Measurements from ENCODE around the gene ANKHD1.
"Not testable (repeated sequence)": the region's sequence is repeated elsewhere in the genome, so short reads cannot be mapped to it uniquely, and the experiment has no call there.

Gene ANKHD1

DNA sequence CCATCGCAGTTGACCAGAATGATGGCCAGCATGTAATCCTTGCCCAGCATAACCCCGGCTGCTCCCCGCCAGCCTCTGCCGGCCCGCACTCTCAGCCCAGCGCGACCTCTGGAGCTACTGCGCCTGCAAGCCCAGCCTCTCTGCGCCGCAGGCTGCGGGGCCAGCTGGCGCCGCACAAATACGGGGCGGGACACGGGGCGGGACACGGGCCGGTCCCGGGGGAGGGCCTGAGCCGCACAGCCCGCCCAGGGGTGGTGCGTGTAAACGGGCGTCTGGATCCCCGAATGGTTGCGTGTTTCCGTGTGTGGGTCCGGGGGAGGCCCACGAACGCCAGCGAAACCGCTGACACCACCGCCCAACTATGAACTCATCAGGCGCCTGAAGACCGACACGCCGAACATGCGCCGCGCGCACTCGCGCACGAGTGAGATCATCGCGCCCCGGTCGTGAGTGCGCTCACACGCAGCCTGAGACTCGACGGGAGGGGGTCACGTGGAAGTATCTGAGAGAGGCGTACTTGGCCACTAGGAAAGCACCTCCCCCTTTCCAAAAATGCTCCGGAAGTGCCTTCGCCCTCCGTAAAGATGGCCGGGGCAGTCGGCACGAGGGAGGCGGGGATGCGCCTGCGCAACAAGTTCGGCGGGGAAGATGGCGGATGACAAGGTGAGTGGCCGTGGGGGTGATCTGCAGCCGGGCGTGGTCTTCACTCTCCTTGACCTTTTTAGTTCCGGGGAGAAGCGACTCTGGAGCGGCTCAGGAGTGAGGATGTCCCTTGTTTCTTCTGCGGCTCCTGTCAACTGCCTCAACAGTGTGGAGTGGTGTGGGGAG is 162.8 kb downstream of the ANKHD1 start, which contains the start of the genes APBB3 and SLC35A4:
Gene APBB3, minus strand, starts transcription at position 403 of the 828 bp plus-strand sequence. Its CDS starts 353 bp downstream, at position 50.
Gene SLC35A4, plus strand, starts transcription at position 633 of the 828 bp plus-strand sequence. CDS start 2,342 bp downstream, outside the sequence.
- peak; percentile 96 for DNase-seq (ENCODE audit: low read depth in 2 of 2)

DNA sequence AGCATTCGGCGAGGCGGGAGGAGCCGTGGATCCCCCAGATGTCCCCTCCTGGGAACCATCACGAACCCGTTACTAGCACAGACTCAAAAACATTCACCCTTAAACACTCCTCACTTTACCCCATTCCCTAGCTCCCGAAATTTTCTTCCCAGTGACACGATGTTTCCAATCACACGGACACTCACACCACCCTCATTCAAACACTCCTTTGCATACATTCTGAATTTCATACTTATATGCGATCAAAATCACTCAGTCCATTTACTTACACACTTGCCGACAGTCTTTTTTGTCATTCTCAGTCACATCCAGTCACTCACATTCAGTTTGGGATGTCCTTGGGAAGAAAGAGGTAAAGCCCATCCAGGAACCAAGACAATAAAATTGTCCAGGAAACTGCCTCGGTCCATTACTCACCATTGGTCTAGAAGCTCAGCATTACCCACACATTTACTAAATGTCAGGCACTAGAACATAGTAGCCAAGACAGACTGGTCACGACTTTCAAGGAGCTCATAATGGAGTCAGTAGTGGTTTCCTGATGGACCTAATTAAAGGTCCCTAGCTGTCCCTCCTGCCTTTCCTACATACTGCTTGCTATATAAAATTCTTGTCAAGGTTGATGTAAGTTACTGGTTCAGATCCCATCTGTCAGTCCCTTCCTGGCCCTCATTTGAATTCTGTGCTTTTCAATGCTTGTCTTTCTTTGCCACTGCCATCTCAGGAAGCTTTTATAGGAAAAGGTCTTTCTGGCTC is 163.6 kb downstream of the ANKHD1 start:
- no peak for DNase-seq (ENCODE audit: low read depth in 2 of 2)

DNA sequence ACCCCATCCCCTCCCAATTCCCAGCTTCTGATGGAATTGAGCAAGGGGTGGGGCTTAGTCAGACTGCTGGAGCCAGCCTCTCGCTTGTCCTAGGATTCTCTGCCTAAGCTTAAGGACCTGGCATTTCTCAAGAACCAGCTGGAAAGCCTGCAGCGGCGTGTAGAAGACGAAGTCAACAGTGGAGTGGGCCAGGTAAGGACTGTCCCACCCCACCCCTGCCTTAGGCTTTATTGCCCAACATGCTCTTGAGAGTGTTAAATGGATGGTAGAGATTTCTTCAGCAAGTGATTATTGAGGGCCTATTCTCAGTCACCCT is 164.1 kb downstream of the ANKHD1 start:
- DNase-seq (ENCODE audit: low read depth in 2 of 2) = no peak

DNA sequence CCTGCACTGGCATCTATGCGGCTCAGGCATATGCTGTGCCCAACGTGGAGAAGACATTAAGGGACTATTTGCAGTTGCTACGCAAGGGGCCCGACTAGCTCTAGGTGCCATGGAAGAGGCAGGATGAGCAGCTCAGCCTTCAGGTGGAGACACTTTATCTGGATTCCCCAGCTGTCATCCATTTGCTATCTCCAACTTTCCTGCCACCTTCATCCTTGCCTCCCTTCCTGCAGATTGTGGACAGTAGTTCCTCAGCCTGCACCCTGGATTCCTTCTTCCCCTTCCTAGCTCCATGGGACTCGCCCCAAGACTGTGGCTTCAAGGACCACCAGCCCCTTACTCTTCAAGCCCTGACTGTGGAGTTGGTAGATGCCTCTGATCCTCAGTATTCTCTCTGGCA is 165.0 kb downstream of the ANKHD1 start:
- no peak for DNase-seq (ENCODE audit: low read depth in 2 of 2)

DNA sequence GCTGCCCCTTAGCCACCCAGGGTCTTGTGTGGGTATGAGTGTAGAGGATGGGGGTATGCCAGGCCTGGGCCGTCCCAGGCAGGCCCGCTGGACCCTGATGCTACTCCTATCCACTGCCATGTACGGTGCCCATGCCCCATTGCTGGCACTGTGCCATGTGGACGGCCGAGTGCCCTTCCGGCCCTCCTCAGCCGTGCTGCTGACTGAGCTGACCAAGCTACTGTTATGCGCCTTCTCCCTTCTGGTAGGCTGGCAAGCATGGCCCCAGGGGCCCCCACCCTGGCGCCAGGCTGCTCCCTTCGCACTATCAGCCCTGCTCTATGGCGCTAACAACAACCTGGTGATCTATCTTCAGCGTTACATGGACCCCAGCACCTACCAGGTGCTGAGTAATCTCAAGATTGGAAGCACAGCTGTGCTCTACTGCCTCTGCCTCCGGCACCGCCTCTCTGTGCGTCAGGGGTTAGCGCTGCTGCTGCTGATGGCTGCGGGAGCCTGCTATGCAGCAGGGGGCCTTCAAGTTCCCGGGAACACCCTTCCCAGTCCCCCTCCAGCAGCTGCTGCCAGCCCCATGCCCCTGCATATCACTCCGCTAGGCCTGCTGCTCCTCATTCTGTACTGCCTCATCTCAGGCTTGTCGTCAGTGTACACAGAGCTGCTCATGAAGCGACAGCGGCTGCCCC is 165.6 kb downstream of the ANKHD1 start:
- DNase-seq (ENCODE audit: low read depth in 2 of 2) = no peak

DNA sequence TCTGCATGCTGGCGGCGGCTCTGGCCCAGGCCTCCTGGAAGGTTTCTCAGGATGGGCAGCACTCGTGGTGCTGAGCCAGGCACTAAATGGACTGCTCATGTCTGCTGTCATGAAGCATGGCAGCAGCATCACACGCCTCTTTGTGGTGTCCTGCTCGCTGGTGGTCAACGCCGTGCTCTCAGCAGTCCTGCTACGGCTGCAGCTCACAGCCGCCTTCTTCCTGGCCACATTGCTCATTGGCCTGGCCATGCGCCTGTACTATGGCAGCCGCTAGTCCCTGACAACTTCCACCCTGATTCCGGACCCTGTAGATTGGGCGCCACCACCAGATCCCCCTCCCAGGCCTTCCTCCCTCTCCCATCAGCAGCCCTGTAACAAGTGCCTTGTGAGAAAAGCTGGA is 166.2 kb downstream of the ANKHD1 start:
- DNase-seq (ENCODE audit: low read depth in 2 of 2) = no peak

DNA sequence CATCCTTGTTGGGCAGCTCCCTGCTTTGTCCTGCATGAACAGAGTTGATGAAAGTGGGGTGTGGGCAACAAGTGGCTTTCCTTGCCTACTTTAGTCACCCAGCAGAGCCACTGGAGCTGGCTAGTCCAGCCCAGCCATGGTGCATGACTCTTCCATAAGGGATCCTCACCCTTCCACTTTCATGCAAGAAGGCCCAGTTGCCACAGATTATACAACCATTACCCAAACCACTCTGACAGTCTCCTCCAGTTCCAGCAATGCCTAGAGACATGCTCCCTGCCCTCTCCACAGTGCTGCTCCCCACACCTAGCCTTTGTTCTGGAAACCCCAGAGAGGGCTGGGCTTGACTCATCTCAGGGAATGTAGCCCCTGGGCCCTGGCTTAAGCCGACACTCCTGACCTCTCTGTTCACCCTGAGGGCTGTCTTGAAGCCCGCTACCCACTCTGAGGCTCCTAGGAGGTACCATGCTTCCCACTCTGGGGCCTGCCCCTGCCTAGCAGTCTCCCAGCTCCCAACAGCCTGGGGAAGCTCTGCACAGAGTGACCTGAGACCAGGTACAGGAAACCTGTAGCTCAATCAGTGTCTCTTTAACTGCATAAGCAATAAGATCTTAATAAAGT is 166.9 kb downstream of the ANKHD1 start:
- no peak for DNase-seq (ENCODE audit: low read depth in 2 of 2)

DNA sequence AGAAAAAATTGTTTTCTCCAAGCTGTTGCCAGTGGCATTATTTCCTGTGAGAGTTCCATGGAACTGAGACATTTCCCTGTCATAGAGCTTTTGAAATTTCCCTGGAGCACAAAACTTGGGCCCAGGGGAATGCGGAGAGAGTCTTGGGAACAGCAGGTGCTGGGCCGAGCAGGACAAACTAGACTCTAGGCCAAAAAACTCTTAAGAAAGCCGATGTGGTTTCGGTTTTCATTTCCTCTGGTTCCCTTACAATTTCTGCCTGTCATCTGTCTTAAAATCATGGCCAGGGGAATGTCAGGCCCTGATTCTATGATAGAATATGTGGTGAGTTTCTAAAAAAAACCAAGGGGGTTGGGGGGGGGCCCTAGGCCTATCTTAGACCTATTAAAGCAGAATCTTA is 167.6 kb downstream of the ANKHD1 start:
- no peak for DNase-seq (ENCODE audit: low read depth in 2 of 2)

DNA sequence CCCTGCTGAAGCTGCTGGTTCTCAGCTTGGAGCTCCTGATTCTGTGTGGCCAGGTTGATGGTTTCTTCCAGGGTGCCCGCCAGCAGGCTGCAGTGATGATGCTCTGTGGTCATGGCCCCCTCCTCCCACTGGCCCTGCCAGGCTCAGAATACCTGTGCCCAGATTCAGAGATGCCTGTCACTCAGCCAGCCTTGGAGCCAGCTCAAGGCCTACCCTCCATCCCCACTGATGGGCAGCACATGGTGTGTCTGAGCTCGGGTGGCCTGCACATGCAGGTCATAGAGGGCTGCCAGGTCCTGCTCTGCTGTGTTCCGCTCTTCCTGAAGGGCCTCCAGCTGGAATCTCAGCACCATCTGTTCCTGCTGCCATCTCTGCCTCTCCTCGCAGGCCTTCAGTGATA is 168.4 kb downstream of the ANKHD1 start:
- DNase-seq (ENCODE audit: low read depth in 2 of 2) = no peak

DNA sequence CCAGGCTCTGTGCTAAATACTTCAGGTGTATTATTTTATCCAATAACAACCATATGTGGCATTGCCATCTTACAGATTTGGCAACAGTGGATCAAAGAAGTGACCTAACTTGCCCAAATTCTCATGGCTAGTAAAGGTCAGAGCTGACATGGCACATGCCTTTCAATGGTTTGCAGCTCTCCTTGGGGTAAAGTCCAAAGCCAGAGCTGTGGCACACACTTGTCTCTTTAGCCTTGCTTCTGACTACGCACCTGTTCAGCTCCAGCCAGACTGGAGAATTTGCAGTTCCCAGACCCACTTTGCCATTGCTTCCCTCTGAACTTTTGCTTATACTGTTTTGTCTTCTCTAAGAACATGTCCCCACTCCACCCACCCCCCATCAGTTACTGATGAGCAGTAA is 168.9 kb downstream of the ANKHD1 start:
- DNase-seq (ENCODE audit: low read depth in 2 of 2) = no peak

DNA sequence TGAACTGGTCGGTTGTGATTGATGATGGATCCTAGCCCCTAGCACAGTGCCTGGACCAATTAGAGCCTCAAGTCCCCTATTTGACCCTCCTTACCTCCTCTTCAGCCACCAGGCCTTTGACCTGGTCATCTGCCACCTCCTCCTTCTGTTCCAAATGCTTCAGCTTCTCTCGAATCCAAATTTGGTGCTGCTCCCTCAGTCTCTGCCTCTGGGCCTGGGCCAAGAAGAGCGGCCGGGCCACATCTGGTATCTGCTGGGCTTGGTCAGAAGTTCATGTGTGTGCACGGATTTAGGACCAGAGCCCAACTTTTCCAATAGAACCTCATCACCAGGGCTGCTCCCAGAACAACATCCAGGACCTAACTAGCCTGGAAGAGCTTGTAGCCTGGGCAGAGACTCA is 169.5 kb downstream of the ANKHD1 start:
- DNase-seq (ENCODE audit: low read depth in 2 of 2) = no peak

DNA sequence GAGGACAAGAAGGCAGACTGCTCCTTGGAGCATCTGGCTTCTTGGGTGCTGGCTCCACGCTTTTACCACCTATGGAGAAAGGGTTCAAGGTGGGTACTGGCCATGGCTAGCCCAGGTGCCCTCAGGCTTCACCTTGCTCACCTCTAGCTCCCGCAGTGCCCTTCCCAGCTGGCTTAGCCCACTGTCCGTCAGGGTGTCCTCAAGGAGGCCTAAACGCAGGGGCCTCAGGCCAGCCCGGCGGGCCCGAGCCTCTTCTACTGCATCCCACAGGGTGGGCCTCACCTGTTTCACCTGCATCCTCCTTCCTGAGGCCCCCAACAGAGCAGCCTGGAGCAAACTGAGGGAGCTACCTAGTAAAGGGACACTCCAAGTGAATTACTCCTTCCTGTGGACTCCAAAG is 172.1 kb downstream of the ANKHD1 start:
- no peak for DNase-seq (ENCODE audit: low read depth in 2 of 2)

DNA sequence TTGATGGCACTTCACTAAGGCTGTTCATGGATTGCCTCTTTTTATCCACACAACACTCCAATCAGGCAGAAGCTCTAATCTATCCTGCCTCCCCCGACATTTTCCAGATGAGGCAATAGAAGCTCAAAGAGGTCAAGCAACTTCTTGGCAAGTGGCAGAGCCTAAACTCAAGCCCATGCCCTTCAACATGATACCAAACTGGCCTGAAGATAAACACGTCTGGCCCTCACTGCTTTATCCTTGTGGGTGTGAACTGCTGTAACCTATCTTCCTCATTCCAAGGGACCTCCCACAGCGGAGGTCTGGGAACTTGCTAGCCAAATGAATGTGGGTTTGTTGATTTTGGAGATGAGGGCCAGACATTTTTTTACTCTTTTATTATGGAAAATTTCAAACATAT is 172.5 kb downstream of the ANKHD1 start:
- DNase-seq (ENCODE audit: low read depth in 2 of 2) = no peak

DNA sequence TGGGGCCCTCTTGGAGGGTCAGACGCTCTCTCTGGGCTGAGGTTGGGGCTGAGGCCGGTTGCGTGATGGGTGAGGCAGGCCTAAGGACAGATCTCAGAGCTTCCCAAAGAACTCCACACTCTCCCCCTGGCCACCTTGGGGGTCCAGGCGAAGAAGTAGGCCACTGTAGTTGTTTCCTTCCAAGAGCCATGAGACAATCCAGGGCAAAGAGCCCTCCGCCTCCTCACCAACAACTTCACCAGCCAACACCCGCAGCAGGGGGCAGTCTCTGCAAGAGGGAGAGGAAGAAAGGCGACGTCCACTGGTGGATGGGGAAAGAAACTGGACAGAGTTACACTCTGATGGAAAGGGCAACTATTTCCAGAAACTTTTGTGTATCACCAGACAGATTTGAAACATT is 173.7 kb downstream of the ANKHD1 start:
- DNase-seq (ENCODE audit: low read depth in 2 of 2) = no peak

DNA sequence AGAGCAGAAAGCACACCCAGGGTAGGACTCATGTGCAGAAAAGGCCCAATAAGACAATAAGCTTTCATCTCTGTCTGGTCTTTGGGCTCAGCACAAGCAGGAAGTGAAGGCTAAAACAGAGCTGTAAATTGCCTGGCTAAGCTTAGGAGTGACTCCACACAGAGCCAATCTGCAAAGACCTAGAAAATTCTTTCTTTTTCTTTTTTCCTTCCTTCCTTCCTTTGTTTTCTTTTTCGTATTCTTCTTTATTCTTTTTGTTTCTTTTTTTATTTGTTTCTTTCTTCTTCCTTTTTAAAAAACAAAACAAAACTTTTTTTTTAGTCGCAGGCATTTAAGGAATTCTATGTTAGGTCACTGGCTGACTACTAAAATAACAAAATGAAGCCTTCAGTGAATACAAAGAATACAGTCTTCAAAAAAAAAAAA is 175.2 kb downstream of the ANKHD1 start:
- no peak for DNase-seq (ENCODE audit: low read depth in 2 of 2)

DNA sequence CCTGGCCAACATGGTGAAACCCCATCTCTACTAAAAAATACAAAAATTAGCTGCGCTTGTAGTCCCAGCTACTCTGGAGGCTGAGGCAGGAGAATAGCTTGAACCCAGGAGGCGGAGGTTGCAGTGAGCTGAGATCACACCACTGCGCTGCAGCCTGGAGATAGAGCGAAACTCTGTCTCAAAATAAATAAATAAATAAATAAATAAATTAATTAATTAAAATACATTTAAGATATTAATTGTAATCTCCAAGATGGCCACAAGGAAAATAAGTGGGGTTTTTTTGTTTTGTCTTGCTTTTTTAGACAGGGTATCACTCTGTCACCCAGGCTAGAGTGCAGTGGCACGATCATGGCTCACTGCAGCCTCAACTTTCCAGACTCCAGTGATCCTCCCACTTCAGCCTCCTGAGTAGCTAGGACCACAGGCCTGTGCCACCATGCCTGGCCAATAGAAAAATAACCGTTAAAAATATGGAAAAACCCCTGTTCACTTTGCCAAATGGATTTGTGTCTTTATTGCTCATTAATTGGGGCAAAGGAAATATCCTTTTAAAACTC is 177.6 kb downstream of the ANKHD1 start:
- not testable (repeated sequence) for DNase-seq (ENCODE audit: low read depth in 2 of 2)

DNA sequence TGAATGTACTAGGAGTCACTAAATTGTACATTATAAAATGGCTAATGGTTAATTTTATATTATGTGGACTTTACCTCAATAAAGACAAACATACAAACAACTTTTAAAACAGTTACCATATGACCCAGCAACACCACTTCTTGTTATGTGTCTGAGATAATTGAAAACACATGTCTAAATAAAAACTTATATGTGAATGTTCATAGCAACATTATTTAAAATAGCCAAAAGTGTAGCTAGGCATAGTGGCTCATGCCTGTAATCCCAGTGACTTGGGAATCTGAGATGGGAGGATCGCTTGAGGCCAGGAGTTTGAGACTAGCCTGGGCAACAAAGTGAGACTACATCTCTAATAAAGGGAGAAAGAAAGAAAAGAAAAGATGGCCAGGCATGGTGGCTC is 185.9 kb downstream of the ANKHD1 start:
- DNase-seq (ENCODE audit: low read depth in 2 of 2) = no peak

DNA sequence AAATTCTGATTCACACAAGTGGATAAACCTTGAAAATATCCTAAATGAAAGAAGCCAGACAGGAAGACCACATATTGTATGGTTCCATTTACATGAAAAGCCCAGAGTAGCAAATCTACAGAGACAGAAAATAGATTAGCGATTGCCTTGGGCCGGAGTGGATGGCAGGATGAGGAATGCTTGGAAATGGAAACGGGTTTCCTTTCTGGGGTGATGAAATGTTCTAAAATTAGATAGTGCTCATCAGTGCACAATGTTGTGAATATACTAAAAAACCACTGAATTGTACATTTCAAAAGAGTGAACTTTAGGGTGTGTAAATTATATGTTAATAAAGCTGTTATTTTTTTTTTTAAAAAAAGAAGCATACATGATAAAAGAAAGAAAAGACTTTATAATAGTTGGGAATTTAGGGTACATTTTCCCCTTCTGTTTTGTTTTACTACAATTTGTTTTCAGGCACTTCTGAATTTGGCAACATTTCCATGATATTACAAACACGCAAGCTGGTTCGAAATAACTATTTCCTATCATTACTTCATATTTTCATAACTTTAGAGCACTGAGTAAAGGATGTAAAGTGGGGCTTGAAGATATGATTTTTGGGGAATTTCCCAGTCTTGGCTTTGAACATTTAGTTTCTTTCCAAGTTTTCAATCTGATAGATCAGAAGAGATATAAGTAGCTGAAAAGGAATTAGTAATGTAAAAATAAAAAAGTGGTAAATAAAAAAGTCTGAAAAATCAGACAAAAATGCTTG is 186.9 kb downstream of the ANKHD1 start:
- DNase-seq (ENCODE audit: low read depth in 2 of 2) = no peak

Measured in fibroblast of skin of left biceps (primary cell).